Esophagus mucosa (tissue), 1 donor: ENCODE results near the gene GSS. TPM values are rescaled to one million over a fixed set of nuclear protein-coding genes. Genes with fewer than 3 reads are reported as not detected.

Source experiments
- ATAC-seq: fragments of 200-7000 bp; cut with Tn5 transposase; one replicate; pipeline ENCODE4 v1.9.1; 2020
- total RNA-seq: library from RNA; stranded (reverse); gene quantifications from one replicate; pipeline ENCODE4 v1.2.4, GENCODE V29; 2023
- donor health status: DM: yes; HTN: yes; CAD: no.

GSS gene
- total RNA-seq, 1 donor from 2014 or later: 56.9 TPM

- peak; percentile 56 for ATAC-seq
Observed at GRCh38 chr20:34945315-34946077, 10.1 kb downstream of the GSS start.

DNA sequence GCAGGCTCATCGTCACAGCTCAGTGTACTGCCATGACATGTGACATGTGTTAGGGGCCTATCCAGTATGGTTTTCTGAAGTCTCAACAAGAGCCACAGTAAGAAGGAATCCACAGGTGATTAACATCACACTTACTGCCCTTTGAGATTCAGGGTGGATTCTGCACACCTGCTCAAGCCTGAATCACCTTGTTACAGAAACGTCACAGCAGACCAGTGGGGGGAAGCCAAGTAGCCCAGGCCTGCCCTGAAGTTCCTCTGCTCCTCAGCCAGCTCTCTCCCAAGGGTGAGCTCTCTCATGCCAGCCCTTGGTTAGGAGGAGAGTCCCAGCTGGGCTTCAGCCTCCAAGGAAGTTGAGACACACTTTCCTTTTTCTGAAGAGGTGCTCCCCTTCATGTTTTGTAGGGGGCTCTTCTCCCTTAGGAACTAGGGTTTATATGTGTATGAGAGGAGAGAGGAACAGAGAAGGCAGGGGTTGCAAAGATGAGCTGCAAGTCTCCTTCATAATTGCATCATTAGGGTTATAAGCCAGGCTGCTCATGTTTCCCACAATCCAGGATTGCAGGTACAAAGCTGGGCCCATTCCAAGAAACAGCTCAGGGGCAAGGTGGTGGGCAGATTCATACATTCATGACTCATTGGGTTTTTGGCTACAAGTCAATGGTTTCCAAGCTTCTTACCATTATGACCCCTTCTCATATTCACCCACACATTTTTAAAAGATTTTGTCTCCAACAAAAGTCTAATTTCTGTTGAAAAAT is 11.6 kb downstream of the GSS start:
- ATAC-seq: peak; percentile 40

DNA sequence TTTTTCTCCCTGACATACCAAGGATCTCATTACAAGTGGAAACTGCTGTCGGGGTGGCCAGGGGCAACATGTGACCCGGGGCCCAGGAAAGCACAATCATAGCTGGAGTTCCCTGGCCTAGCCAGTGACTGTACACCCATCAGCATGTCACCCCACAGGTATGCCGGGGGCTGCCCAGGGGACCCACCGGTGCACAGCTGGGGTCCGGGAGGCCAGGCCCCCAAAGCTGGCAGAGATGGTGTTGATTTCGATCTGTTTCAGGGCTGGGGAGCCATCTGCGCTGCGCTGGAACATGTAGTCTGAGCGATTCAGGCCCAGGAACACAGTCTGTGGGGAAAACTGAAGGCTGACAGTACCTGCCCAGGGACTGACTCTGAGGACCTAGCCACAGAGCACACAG is 13.3 kb downstream of the GSS start:
- no peak for ATAC-seq

DNA sequence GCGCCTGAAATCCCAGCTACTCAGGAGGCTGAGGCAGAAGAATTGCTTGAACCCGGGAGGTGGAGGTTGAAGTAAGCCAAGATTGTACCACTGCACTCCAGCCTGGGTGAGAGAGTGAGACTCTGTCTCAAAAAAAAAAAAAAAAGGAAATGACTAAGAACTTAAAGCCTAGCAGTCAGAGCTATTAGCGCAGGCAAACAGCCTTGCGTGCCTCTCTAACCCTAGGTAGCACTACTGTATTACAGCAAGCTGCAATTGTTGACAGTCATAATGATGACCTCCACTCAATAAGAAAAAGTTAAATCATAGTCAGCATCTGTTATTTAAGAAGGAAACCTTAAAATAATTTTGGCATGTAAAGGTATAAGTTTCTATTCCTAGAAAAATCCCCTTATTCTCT is 14.4 kb downstream of the GSS start:
- ATAC-seq: no peak

DNA sequence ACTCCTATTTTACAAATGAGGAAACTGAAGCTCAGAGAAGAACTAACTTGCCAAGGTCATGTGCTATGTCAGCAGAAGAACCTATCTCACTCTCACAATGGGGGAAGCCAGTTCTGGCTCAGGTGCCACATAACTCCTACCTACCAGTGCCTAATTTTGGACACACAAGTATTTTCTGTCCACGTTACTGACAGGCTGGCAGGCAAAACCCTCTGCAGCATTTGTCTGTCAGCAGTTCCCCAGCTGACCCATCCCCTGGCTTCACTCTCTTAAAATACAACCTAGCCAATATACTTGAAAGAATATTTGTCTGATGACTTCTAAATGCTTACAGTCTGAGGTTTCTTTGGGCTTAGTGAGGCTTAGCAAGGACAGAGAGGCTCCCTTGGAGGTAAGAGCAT is 15.5 kb downstream of the GSS start:
- ATAC-seq: no peak

GRCh38 chr20:34938466-34939163 is 17.0 kb downstream of the GSS start:
- peak; percentile 46 for ATAC-seq

GRCh38 chr20:34931771-34932170 is 23.8 kb downstream of the GSS start:
- ATAC-seq: peak; percentile 12

GRCh38 chr20:34928411-34928810 is 27.2 kb downstream of the GSS start:
- no peak for ATAC-seq

DNA sequence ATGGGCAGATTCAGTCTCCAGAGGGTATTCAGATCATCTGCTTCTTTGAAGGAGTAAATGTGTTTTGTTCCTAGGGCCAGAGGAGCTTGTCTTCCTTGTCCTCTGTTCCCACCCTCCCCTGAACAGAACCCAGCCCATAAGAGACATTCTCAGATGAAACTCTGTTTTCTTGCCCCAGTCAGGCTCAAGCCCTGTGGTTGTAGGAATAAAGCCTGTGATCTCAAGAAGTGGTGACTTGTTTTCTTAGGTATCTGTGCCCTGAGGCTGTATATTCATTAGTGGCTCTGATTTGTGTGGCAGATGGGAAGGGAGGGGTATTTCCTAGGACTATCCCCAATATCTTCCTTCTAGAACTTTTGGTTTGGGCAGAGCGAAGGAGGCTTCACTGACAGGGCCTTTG is 27.9 kb downstream of the GSS start:
- ATAC-seq: no peak

DNA sequence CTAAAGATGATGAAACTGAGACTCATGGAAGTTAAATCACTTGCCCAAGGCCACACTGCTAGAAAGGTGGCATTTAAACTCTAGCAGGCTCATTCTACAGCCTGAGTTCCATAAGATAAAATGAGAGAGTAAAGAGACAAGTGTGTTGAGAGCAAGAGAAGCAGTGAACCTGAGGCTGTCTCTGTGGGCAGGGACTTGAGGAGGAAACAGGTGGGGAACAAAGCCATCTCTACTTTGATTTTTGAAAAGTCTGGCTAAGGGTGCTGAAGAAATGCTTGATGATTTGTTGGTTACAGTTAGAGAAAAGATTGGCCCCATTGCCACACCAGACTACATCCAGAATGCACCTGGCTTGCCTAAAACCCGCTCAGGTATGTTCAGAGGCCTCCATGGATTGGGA is 29.0 kb downstream of the GSS start:
- ATAC-seq: no peak

DNA sequence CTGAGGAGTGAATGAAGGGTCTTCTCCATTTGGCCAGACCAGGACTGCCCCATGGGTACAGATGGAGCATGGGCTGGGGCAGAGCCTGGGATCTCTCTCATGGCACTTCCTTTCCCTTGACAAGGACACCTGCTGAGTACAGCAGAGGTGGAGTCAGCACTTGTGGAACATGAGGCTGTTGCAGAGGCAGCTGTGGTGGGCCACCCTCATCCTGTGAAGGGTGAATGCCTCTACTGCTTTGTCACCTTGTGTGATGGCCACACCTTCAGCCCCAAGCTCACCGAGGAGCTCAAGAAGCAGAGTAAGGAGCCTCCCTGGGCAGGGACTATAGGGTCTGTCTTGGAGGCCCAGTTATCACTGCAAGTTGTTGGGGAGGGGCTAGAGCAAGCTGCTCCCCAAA is 29.6 kb downstream of the GSS start:
- ATAC-seq: no peak

GRCh38 chr20:34925341-34925740 is 30.3 kb downstream of the GSS start:
- ATAC-seq: no peak

GRCh38 chr20:34923414-34923813 is 32.2 kb downstream of the GSS start:
- no peak for ATAC-seq

- peak; percentile 79 for ATAC-seq
Observed at GRCh38 chr20:34922654-34923381, 32.8 kb downstream of the GSS start.

DNA sequence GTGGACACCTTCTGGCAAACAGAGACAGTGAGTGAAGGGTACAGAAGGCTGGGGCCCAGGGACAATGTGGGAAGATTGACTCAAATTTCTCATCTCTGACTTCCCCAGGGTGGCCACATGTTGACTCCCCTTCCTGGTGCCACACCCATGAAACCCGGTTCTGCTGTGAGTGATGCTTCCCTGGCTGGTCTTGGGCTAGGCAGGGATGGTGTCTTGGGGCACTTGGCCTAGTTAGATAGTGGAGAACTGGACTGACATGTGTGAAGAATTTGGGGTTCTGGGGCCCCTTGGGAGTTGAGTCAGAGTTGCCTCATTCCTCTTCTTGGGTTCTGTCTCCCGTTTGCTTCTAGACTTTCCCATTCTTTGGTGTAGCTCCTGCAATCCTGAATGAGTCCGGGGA is 34.2 kb downstream of the GSS start:
- ATAC-seq: peak; percentile 64

DNA sequence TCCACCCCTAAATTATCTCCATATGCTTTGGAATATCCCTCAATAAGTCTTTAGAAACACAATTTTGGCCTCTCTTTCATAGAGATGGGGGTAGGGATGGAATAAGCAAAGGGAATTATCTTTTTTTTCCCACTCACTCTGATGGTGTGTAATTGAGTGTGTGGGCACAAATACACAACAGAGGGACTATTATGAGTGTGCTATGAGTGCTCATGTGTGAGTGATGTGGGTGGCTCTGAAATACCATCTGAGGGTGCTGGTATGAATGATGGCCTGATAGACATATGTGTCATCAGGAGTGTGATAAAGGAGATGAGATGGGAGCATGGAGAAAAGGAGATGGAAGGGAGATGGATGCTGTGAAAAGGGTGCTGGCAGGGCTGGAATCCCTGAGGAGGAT is 35.6 kb downstream of the GSS start:
- no peak for ATAC-seq

DNA sequence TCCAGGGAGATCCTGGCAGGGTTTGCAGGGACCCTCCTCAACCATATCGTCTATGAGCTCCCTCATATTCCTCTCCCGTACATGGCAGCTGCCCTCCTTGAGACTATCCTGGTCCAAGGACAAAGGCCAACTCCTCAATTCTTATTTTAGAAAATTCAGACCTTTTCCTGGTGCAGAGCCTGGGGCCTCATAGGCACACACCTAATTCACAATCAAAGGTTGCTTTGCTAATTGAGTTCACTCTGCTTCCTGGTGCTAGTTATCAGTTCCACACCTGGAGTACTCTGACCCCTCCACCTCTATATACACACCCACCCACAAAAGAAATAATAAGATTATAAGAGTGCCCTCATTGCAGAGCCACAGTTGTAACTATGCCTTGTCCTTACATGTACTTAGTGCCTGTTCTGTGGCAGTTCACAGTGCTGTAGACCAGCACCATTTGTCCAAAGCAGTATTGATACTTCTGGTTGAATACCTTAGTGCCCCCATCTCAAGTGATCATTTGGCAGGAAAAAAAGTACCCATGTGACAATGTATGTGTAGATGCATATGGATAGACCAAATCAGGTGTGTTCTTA is 38.7 kb downstream of the GSS start:
- no peak for ATAC-seq

GRCh38 chr20:34915749-34916455 is 39.7 kb downstream of the GSS start:
- ATAC-seq: no peak

DNA sequence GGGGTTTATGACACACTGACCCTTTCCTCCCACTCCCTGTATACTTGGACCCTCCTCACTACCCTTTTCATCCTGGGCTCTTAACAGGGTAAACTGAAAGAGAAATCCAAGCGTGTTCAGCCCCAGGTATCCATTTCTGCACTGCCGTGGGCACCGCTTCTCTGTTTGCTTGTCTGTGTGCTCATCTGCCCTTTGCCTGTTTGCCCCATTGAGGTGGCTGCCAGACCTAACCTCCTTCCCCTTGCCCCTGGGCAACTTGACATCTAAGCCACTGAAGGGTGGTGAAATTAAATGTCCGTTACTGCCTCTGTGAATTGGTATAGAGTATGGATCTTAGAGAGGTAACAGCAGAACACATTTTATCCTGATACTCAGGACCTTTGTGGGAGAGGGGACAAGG is 40.5 kb downstream of the GSS start:
- ATAC-seq: no peak

- ATAC-seq: peak; percentile 89
Observed at GRCh38 chr20:34907616-34908469, 47.8 kb downstream of the GSS start.

- no peak for ATAC-seq
Observed at GRCh38 chr20:34904202-34904621, 51.4 kb downstream of the GSS start.
